ENCODE results near the gene DDX17.
"Not testable (repeated sequence)": the region's sequence is repeated elsewhere in the genome, so short reads cannot be mapped to it uniquely, and the experiment has no call there.

The DDX17 gene

DNA sequence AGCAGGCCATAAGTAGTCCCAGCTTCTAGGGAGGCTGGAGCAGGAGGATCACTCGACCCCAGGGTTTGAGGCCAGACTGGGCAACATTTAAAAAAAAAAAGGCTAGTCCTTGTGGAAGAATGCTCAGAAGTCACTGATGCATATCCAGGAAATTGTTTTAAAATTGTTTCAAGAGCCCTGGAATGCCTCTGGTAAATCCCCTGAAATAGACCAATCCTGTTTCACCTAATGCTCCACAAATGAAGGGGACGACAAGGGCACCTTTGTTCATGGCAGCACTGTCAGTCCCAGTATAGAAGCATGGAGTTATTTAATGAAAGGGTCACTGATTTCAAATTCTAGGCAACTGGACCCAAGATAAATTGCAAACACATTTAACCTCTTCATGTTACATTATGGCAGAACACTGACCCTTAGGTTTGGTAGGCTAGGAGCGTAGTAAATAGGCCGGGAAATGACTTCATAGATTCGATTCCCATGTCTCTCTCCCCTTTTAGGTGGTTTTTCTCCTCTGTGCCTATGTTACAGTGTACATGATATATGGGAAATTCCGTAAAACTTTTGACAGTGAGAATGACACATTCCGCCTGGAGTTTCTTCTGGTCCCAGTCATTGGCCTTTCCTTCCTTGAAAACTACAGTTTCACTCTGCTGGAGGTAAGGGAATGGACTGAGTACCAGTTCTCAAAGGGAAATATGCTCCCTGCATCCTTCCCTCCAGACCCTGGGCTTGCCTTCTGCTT lies 26.8 kb downstream of the DDX17 start:
- no peak overlapping the region for H3K9ac ChIP-seq (ENCODE audit: low read depth, low read length)
- peaks cover 46% of the 10 kb centered on the region for H3K36me3 ChIP-seq (ENCODE audit: control insufficient read depth, insufficient read depth, low read length)
- no peaks in the 10 kb centered on the region for H3K4me1 ChIP-seq (ENCODE audit: control insufficient read depth, insufficient read depth, low read length)
- no peaks in the 10 kb centered on the region for H3K9me3 ChIP-seq (ENCODE audit: control insufficient read depth, insufficient read depth, low read length)
- H3K4me3 ChIP-seq (ENCODE audit: low read depth, low read length), result no peak overlapping the region
- no peaks in the 10 kb centered on the region for H3K27me3 ChIP-seq (ENCODE audit: control insufficient read depth, insufficient read depth, low read length)
- peak overlapping the region; percentile 6 for H3K27ac ChIP-seq (ENCODE audit: low read depth, low read length)

GRCh38 chr22:38477585-38477984 lies 28.5 kb downstream of the DDX17 start:
- no peak overlapping the region for H3K4me3 ChIP-seq (ENCODE audit: low read depth, low read length)
- H3K27me3 ChIP-seq (ENCODE audit: control insufficient read depth, insufficient read depth, low read length), result no peaks in the 10 kb centered on the region
- no peaks in the 10 kb centered on the region for H3K9me3 ChIP-seq (ENCODE audit: control insufficient read depth, insufficient read depth, low read length)
- H3K36me3 ChIP-seq (ENCODE audit: control insufficient read depth, insufficient read depth, low read length), result peaks cover 29% of the 10 kb centered on the region
- H3K27ac ChIP-seq (ENCODE audit: low read depth, low read length), result peak overlapping the region; percentile 4
- no peak overlapping the region for H3K9ac ChIP-seq (ENCODE audit: low read depth, low read length)
- H3K4me1 ChIP-seq (ENCODE audit: control insufficient read depth, insufficient read depth, low read length), result no peaks in the 10 kb centered on the region

- H3K4me1 ChIP-seq (ENCODE audit: control insufficient read depth, insufficient read depth, low read length), result no peaks in the 10 kb centered on the region
- H3K27ac ChIP-seq (ENCODE audit: low read depth, low read length), result no peak overlapping the region
- H3K36me3 ChIP-seq (ENCODE audit: control insufficient read depth, insufficient read depth, low read length), result peaks cover 3% of the 10 kb centered on the region
- H3K27me3 ChIP-seq (ENCODE audit: control insufficient read depth, insufficient read depth, low read length), result no peaks in the 10 kb centered on the region
- no peaks in the 10 kb centered on the region for H3K9me3 ChIP-seq (ENCODE audit: control insufficient read depth, insufficient read depth, low read length)
- H3K9ac ChIP-seq (ENCODE audit: low read depth, low read length), result no peak overlapping the region
- no peak overlapping the region for H3K4me3 ChIP-seq (ENCODE audit: low read depth, low read length)
These were observed 32.0 kb downstream of the DDX17 start for GRCh38 chr22:38474003-38474607.

DNA sequence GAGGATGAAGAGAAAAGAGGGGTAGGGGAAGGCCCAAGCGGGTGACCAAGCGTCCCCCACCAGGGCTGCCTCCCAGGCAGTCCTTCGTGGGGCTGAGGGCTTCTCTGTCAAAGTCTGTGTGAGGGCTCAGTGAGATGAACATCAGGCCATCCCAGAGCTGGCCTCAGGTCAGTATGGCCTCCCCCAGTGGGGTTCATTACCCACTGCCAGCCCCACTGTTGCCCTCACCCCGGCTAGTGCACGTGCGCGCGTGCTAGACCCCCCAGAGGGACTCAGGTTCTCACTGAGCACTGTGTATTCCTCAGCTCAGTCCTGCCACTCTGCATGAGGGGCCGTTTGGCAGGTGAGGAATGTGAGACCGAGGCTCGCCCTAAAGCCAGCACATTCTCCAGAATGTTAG lies 34.9 kb downstream of the DDX17 start:
- no peaks in the 10 kb centered on the region for H3K9me3 ChIP-seq (ENCODE audit: control insufficient read depth, insufficient read depth, low read length)
- peaks cover 5% of the 10 kb centered on the region; the same call in 1 of the 2 replicates for H3K4me1 ChIP-seq (ENCODE audit: control insufficient read depth, insufficient read depth, low read length)
- no peak overlapping the region for H3K4me3 ChIP-seq (ENCODE audit: low read depth, low read length)
- no peak overlapping the region for H3K27ac ChIP-seq (ENCODE audit: low read depth, low read length)
- H3K36me3 ChIP-seq (ENCODE audit: control insufficient read depth, insufficient read depth, low read length), result no peaks in the 10 kb centered on the region; the same call in 1 of the 2 replicates
- H3K27me3 ChIP-seq (ENCODE audit: control insufficient read depth, insufficient read depth, low read length), result peaks cover 18% of the 10 kb centered on the region
- H3K9ac ChIP-seq (ENCODE audit: low read depth, low read length), result no peak overlapping the region

DNA sequence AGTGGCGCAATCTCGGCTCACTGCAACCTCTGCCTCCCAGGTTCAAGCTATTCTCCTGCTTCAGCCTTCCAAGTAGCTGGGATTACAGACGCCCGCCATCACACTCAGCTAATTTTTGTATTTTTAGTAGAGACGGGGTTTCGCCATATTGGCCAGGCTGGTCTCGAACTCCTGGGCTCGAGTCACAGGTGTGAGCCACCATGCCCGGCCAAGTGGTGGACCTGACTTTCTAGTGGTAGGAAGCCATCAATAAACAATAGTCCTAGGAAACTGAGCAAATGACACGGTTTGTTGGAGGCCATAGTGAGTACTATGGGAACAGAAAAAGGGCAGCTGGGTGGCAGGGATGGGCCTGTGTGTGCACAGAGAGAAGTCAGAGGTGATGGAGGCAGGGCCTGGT lies 35.9 kb downstream of the DDX17 start:
- H3K9me3 ChIP-seq (ENCODE audit: control insufficient read depth, insufficient read depth, low read length); H3K9ac ChIP-seq (ENCODE audit: low read depth, low read length); H3K4me3 ChIP-seq (ENCODE audit: low read depth, low read length); H3K36me3 ChIP-seq (ENCODE audit: control insufficient read depth, insufficient read depth, low read length); H3K27ac ChIP-seq (ENCODE audit: low read depth, low read length); H3K4me1 ChIP-seq (ENCODE audit: control insufficient read depth, insufficient read depth, low read length): not testable (repeated sequence)
- H3K27me3 ChIP-seq (ENCODE audit: control insufficient read depth, insufficient read depth, low read length), result peaks cover 22% of the 10 kb centered on the region

- Histone ChIP-seq H3K27ac (ENCODE audit: low read depth, low read length) (no peak overlapping the region), H3K4me3 (ENCODE audit: low read depth, low read length) (no peak overlapping the region), H3K27me3 (ENCODE audit: control insufficient read depth, insufficient read depth, low read length) (peaks cover 22% of the 10 kb centered on the region), H3K9ac (ENCODE audit: low read depth, low read length) (no peak overlapping the region), H3K36me3 (ENCODE audit: control insufficient read depth, insufficient read depth, low read length) (no peaks in the 10 kb centered on the region), H3K4me1 (ENCODE audit: control insufficient read depth, insufficient read depth, low read length) (peaks cover 5% of the 10 kb centered on the region; the same call in 1 of the 2 replicates), H3K9me3 (ENCODE audit: control insufficient read depth, insufficient read depth, low read length) (no peaks in the 10 kb centered on the region)
These were observed 36.8 kb downstream of the DDX17 start for GRCh38 chr22:38469306-38469781.

DNA sequence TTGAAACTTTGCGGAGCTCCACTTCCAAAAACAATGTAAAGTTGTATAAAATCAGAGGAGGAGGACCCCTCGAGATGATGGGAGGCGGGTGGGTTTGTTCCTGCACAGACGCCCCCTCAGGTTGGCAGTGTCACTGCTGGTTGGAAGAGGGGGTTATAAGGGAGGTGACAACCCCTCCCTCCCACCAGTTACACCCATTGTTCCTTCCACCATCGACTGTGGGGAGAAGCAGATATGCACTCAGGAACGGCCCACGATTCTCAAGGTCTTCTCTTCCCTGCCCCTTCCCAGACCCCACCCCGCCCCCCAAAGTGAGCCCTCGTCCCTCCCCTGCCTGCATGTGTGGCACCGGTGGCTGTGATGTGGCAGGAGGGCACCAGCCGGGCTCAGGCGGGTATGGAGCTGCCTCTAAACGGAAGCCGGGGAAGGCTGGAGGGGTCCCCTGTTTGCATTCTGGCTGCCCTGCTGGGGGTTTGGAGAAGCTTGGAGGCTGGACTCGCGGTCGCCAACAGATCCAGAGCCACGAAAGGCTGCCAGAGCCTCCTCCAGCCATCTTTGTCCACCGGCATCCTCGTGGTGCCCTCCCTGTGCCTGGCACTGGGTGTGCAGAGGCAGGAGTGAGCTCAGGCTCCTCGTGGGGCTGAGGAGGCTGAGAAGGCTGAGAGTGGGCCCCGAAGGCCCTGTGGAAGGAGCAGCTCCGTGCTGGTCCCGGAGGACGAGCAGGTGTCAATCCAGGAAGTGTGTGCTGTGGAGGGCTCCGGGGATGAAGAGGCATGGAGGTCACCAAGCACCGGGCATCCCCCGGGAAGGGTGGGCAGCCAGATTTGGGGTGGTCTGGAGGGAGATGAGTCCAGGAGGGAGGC lies 37.4 kb downstream of the DDX17 start:
- Histone ChIP-seq H3K27ac (ENCODE audit: low read depth, low read length) (no peak overlapping the region), H3K4me3 (ENCODE audit: low read depth, low read length) (peak overlapping the region; percentile 72)

GRCh38 chr22:38467904-38468442 lies 38.1 kb downstream of the DDX17 start, which contains the start of gene KDELR3:
KDELR3 (plus strand) TSS chr22:38468096; CDS start chr22:38468234, 138 bp downstream.
- H3K4me1 ChIP-seq (ENCODE audit: control insufficient read depth, insufficient read depth, low read length), result peaks cover 13% of the 10 kb centered on the region
- peak within 1 kb of the TSS; percentile 47; the same call in 1 of the 2 replicates for H3K9ac ChIP-seq (ENCODE audit: low read depth, low read length)
- H3K4me3 ChIP-seq (ENCODE audit: low read depth, low read length), result peak within 1 kb of the TSS; percentile 72
- no peaks in the 10 kb centered on the region for H3K9me3 ChIP-seq (ENCODE audit: control insufficient read depth, insufficient read depth, low read length)
- H3K36me3 ChIP-seq (ENCODE audit: control insufficient read depth, insufficient read depth, low read length), result no peaks in the 10 kb centered on the region
- H3K27ac ChIP-seq (ENCODE audit: low read depth, low read length), result no peak within 1 kb of the TSS
- peaks cover 25% of the 10 kb centered on the region for H3K27me3 ChIP-seq (ENCODE audit: control insufficient read depth, insufficient read depth, low read length)

More for the DNA sequence above, 37.4 kb downstream of the DDX17 start:
- H3K9me3 ChIP-seq (ENCODE audit: control insufficient read depth, insufficient read depth, low read length), result no peaks in the 10 kb centered on the region
- H3K36me3 ChIP-seq (ENCODE audit: control insufficient read depth, insufficient read depth, low read length), result no peaks in the 10 kb centered on the region
- H3K4me1 ChIP-seq (ENCODE audit: control insufficient read depth, insufficient read depth, low read length), result peaks cover 10% of the 10 kb centered on the region
- peaks cover 22% of the 10 kb centered on the region for H3K27me3 ChIP-seq (ENCODE audit: control insufficient read depth, insufficient read depth, low read length)
- H3K9ac ChIP-seq (ENCODE audit: low read depth, low read length), result 0 out of 2 replicates have a peak overlapping the region, but pooled peaks have one; percentile 47

DNA sequence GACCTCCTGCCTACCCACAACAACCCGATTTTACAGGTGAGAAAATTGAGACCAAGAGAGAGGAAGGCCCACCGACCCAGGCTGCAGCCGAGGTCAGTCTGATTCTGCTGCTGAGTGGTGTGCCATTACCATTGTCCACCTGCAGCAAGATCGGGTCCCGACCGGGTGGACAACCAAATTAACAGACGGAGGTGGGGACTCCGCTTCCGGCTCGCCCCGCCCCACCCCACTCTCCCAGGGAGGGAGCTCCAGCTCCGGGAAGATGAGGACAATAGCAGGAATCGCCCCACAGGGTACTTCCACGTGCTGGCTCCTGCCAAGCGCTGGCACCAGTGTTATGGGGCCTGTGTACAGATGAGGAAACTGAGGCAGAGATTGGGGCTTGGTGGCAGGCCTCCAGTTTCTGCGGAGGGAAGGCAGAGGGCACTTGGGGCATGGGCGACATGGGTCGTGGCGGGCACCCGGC lies 38.6 kb downstream of the DDX17 start:
- H3K9me3 ChIP-seq (ENCODE audit: control insufficient read depth, insufficient read depth, low read length), result no peaks in the 10 kb centered on the region
- peak overlapping the region; percentile 72 for H3K4me3 ChIP-seq (ENCODE audit: low read depth, low read length)
- H3K9ac ChIP-seq (ENCODE audit: low read depth, low read length), result peak overlapping the region; percentile 47; the same call in 1 of the 2 replicates
- peaks cover 30% of the 10 kb centered on the region for H3K27me3 ChIP-seq (ENCODE audit: control insufficient read depth, insufficient read depth, low read length)
- peaks cover 13% of the 10 kb centered on the region for H3K4me1 ChIP-seq (ENCODE audit: control insufficient read depth, insufficient read depth, low read length)
- no peak overlapping the region for H3K27ac ChIP-seq (ENCODE audit: low read depth, low read length)
- H3K36me3 ChIP-seq (ENCODE audit: control insufficient read depth, insufficient read depth, low read length), result no peaks in the 10 kb centered on the region

- Histone ChIP-seq H3K36me3 (ENCODE audit: control insufficient read depth, insufficient read depth, low read length) (no peaks in the 10 kb centered on the region), H3K9ac (ENCODE audit: low read depth, low read length) (no peak overlapping the region), H3K27ac (ENCODE audit: low read depth, low read length) (no peak overlapping the region), H3K4me3 (ENCODE audit: low read depth, low read length) (no peak overlapping the region), H3K9me3 (ENCODE audit: control insufficient read depth, insufficient read depth, low read length) (no peaks in the 10 kb centered on the region), H3K4me1 (ENCODE audit: control insufficient read depth, insufficient read depth, low read length) (peaks cover 17% of the 10 kb centered on the region), H3K27me3 (ENCODE audit: control insufficient read depth, insufficient read depth, low read length) (peaks cover 43% of the 10 kb centered on the region)
These were observed 40.2 kb downstream of the DDX17 start for GRCh38 chr22:38465673-38466490.

Measured in HUES48 (cell line).